ENCODE data around the gene KLHL36. TPM values are rescaled to one million over a fixed set of nuclear protein-coding genes. Genes with fewer than 3 reads are reported as not detected.

KLHL36 gene
- polyA plus RNA-seq, result 10 to 100 TPM; 18.0 to 28.0 (median 20.7) TPM

DNA sequence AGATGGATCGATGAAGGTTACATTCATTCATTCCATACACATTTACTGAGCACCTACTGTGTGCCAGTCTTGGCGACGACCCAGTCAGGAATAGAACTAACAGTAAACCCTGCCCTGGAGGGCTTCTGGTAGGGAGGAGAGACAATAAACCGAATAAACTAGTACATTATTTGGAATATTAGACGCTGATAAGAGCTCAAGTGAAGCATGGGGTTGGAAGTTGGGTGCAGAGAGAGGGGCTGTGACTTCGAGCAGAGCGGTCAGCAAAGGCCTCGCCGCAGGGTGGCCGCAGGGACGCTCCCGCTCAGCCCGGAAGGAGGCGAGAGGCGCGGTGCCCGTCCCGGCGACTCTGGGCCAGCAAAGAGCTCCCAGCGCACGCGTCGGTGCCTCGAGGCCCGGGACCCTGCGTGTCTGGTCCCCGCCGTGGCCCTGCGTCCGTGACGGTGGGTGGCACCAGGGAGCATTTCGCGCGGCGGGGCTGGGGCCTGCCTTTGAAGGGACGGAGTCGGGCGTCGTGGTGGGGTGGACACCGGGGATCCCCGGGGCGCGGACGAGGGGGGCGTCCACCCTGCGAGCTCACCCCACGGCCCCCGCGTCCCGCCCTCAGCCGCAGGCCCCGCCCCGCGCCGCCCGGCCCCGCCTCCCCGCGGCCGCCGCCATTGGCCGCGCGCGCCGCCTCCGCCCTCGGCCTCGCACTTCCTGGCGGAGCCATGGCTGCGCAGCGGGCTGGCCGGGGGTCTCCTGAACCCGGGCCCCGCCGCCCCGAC lies at the start of gene KLHL36:
TSS of gene KLHL36 (plus strand) at position 684 of the 767 bp plus-strand sequence. CDS start 2,357 bp downstream, outside the sequence.
- Mint-ChIP-seq H3K27ac (peak within 1 kb of the TSS; percentile 82 to 93 (median 90)), H3K4me1 (peaks cover 33 to 47% of the 10 kb centered on the region in 2 donors), H3K9me3 (no peaks in the 10 kb centered on the region), H3K27me3 (ENCODE audit: low read depth in 3 of 3) (peaks cover 3 to 11% (median 7%) of the 10 kb centered on the region in 3 donors), H3K36me3 (peaks cover 0 to 5% (median 5%) of the 10 kb centered on the region in 3 donors), H3K4me3 (peak within 1 kb of the TSS; percentile 87 to 98 (median 92))
- DNase-seq, result peak; percentile 77 to 78 (median 77)

GRCh38 chr16:84599521-84600202 lies 48.6 kb upstream of the KLHL36 start:
- Mint-ChIP-seq H3K4me3 (peak overlapping the region; percentile 55 to 73 (median 69)), H3K36me3 (peaks cover 0 to 4% (median 0%) of the 10 kb centered on the region in 3 donors), H3K27ac (peak overlapping the region; percentile 12 to 84 (median 78)), H3K4me1 (peaks cover 53 to 61% of the 10 kb centered on the region in 2 donors), H3K27me3 (ENCODE audit: low read depth in 3 of 3) (peaks cover 14 to 32% (median 22%) of the 10 kb centered on the region in 3 donors), H3K9me3 (no peaks in the 10 kb centered on the region)
- DNase-seq, result peak in 1 of 3 donors; percentile 34

- Mint-ChIP-seq H3K4me3 (peak overlapping the region; percentile 6 to 73 (median 46)), H3K27ac (peak overlapping the region; percentile 30 to 79 (median 74)), H3K27me3 (ENCODE audit: low read depth in 3 of 3) (peaks cover 7 to 23% (median 13%) of the 10 kb centered on the region in 3 donors), H3K4me1 (peaks cover 47 to 54% of the 10 kb centered on the region in 2 donors), H3K9me3 (no peaks in the 10 kb centered on the region), H3K36me3 (peaks cover 0 to 4% (median 0%) of the 10 kb centered on the region in 3 donors)
- no peak for DNase-seq
Observed at GRCh38 chr16:84600343-84601229, 47.7 kb upstream of the KLHL36 start.

- no peak for DNase-seq
- no peak overlapping the region for H3K4me3 Mint-ChIP-seq
- H3K9me3 Mint-ChIP-seq, result no peaks in the 10 kb centered on the region
Observed at GRCh38 chr16:84603140-84603816, 45.0 kb upstream of the KLHL36 start.

DNA sequence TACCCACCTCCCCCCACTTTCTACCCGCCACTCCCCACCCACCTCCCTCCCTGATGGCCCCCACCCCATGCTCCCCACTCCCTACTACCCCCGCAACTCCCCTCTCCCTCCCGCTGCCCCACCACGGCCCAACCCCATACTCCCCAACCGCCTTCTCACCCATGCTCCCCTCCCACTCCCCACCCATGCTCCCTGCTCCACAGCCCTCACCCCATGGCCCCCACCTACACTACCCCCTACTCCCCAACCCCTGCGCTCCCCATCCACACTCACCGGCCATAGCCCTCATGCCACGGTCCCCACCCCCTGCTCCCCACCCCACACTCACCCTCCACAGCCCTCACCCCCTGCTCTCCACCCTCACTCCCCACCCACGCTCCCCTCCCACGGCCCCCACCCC lies 44.4 kb upstream of the KLHL36 start:
- Mint-ChIP-seq H3K27me3 (ENCODE audit: low read depth in 3 of 3) (peaks cover 6 to 16% (median 11%) of the 10 kb centered on the region in 3 donors), H3K4me3 (no peak overlapping the region), H3K27ac (no peak overlapping the region), H3K36me3 (peaks cover 0 to 6% (median 0%) of the 10 kb centered on the region in 3 donors), H3K4me1 (peaks cover 54 to 57% of the 10 kb centered on the region in 2 donors), H3K9me3 (no peaks in the 10 kb centered on the region)
- no peak for DNase-seq

More at GRCh38 chr16:84603140-84603816, 45.0 kb upstream of the KLHL36 start:
- H3K27me3 Mint-ChIP-seq (ENCODE audit: low read depth in 3 of 3), result peaks cover 1 to 16% (median 9%) of the 10 kb centered on the region in 3 donors
- H3K27ac Mint-ChIP-seq, result peak overlapping the region in 1 of 6 donors; percentile 40
- peaks cover 0 to 6% (median 0%) of the 10 kb centered on the region in 3 donors for H3K36me3 Mint-ChIP-seq
- H3K4me1 Mint-ChIP-seq, result peaks cover 51 to 56% of the 10 kb centered on the region in 2 donors

- H3K4me3 Mint-ChIP-seq, result no peak overlapping the region
- H3K27ac Mint-ChIP-seq, result peak overlapping the region in 1 of 6 donors; percentile 31
- H3K27me3 Mint-ChIP-seq (ENCODE audit: low read depth in 3 of 3), result peaks cover 8 to 18% (median 8%) of the 10 kb centered on the region in 3 donors
- no peak for DNase-seq
- H3K36me3 Mint-ChIP-seq, result peaks cover 0 to 6% (median 3%) of the 10 kb centered on the region in 3 donors
- peaks cover 54 to 56% of the 10 kb centered on the region in 2 donors for H3K4me1 Mint-ChIP-seq
- H3K9me3 Mint-ChIP-seq, result no peaks in the 10 kb centered on the region
Observed at GRCh38 chr16:84604477-84605013, 43.8 kb upstream of the KLHL36 start.

- no peak for DNase-seq
- Mint-ChIP-seq H3K4me1 (peaks cover 46 to 53% of the 10 kb centered on the region in 2 donors), H3K27ac (peak overlapping the region in 1 of 6 donors; percentile 45), H3K36me3 (peaks cover 0 to 6% (median 3%) of the 10 kb centered on the region in 3 donors), H3K4me3 (peak overlapping the region in 1 of 5 donors; percentile 38), H3K9me3 (no peaks in the 10 kb centered on the region), H3K27me3 (ENCODE audit: low read depth in 3 of 3) (peaks cover 8 to 9% (median 8%) of the 10 kb centered on the region in 3 donors)
Observed at GRCh38 chr16:84605339-84605848, 42.9 kb upstream of the KLHL36 start.

- H3K4me3 Mint-ChIP-seq, result peak overlapping the region in 2 of 5 donors; percentile 18 to 51
- H3K9me3 Mint-ChIP-seq, result no peaks in the 10 kb centered on the region
- H3K4me1 Mint-ChIP-seq, result peaks cover 43 to 51% of the 10 kb centered on the region in 2 donors
- H3K27me3 Mint-ChIP-seq (ENCODE audit: low read depth in 3 of 3), result peaks cover 4 to 8% (median 5%) of the 10 kb centered on the region in 3 donors
- H3K27ac Mint-ChIP-seq, result peak overlapping the region in 4 of 6 donors; percentile 6 to 69 (median 35)
- DNase-seq, result peak in 1 of 3 donors; percentile 55
- peaks cover 0 to 6% (median 3%) of the 10 kb centered on the region in 3 donors for H3K36me3 Mint-ChIP-seq
Observed at GRCh38 chr16:84606081-84606875, 42.0 kb upstream of the KLHL36 start.

GRCh38 chr16:84607061-84607460 lies 41.2 kb upstream of the KLHL36 start:
- Mint-ChIP-seq H3K4me1 (peaks cover 43 to 57% of the 10 kb centered on the region in 2 donors), H3K9me3 (no peaks in the 10 kb centered on the region), H3K27me3 (ENCODE audit: low read depth in 3 of 3) (peaks cover 5 to 8% (median 6%) of the 10 kb centered on the region in 3 donors), H3K4me3 (peak overlapping the region in 2 of 5 donors; percentile 18 to 51), H3K27ac (peak overlapping the region in 3 of 6 donors; percentile 6 to 69 (median 63)), H3K36me3 (peaks cover 0 to 6% (median 3%) of the 10 kb centered on the region in 3 donors)
- no peak for DNase-seq

- Mint-ChIP-seq H3K27me3 (ENCODE audit: low read depth in 3 of 3) (peaks cover 5 to 8% (median 6%) of the 10 kb centered on the region in 3 donors), H3K4me1 (peaks cover 43 to 57% of the 10 kb centered on the region in 2 donors), H3K27ac (peak overlapping the region in 5 of 6 donors; percentile 9 to 81 (median 45)), H3K9me3 (no peaks in the 10 kb centered on the region), H3K4me3 (peak overlapping the region in 4 of 5 donors; percentile 5 to 45 (median 24)), H3K36me3 (peaks cover 0 to 6% (median 3%) of the 10 kb centered on the region in 3 donors)
- DNase-seq, result no peak
Observed at GRCh38 chr16:84607694-84608093, 40.6 kb upstream of the KLHL36 start.

GRCh38 chr16:84608282-84608681 lies 40.0 kb upstream of the KLHL36 start:
- Mint-ChIP-seq H3K27me3 (ENCODE audit: low read depth in 3 of 3) (peaks cover 5 to 8% (median 6%) of the 10 kb centered on the region in 3 donors), H3K36me3 (peaks cover 0 to 6% (median 5%) of the 10 kb centered on the region in 3 donors), H3K4me1 (peaks cover 43 to 57% of the 10 kb centered on the region in 2 donors), H3K27ac (peak overlapping the region; percentile 9 to 81 (median 53)), H3K9me3 (no peaks in the 10 kb centered on the region), H3K4me3 (peak overlapping the region in 4 of 5 donors; percentile 8 to 54 (median 42))
- DNase-seq, result no peak
